Muscle of back (tissue), 11 donors: ENCODE results near the gene PSMB9. TPM values are rescaled to one million over a fixed set of nuclear protein-coding genes. Genes with fewer than 3 reads are reported as not detected.
"Not testable (repeated sequence)": the region's sequence is repeated elsewhere in the genome, so short reads cannot be mapped to it uniquely, and the experiment has no call there.

Experiments
- DNase-seq, 3 donors: peaks; one replicate each; pipeline versions ENCODE4 v3.0.0 to v3.0.0-alpha.2; 2013
- polyA plus RNA-seq, 10 donors: library from polyadenylated mRNA; unstranded; fragments of 120-200 nt; gene quantifications; one replicate each; pipeline ENCODE4 v1.2.1, GENCODE V29; 2013; ENCODE audit not compliant: insufficient read length in 10 of 10

PSMB9 gene
- polyA plus RNA-seq, 10 donors = 2.9 to 8.8 (median 5.2) TPM

GRCh38 chr6:32857156-32857891 lies 3.3 kb downstream of the PSMB9 start:
- no peak for DNase-seq

- no peak for DNase-seq
Measured at GRCh38 chr6:32858194-32858593, 4.2 kb downstream of the PSMB9 start.

GRCh38 chr6:32860674-32861073 lies 6.7 kb downstream of the PSMB9 start:
- no peak for DNase-seq

- DNase-seq = no peak
Measured at GRCh38 chr6:32862725-32863124, 8.7 kb downstream of the PSMB9 start.

- DNase-seq = no peak
Measured at GRCh38 chr6:32865724-32866443, 11.9 kb downstream of the PSMB9 start.

DNA sequence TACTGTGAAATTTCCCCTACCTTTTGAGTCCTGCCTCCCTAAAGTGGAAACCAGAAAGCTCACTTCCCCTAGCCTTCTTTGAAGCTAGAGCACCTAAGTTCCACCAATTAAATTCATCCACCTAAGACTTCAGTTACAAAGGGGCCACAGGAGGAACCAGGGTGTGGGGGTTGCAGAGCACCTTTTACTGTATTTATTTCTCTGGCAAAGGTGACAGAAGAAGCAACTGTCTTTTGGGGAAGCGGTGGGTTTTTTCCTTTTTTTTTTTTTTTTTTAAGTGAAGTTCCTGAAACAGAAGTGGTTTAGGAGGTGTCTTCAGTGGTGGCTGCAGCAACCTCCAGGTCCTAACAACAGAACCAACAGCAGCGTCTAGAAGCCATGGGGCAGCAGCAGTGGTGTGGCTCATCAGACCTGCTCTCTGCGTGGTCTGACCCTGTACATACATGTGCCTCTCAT lies 13.1 kb downstream of the PSMB9 start:
- DNase-seq = no peak

- no peak for DNase-seq
Measured at GRCh38 chr6:32867554-32868256, 13.7 kb downstream of the PSMB9 start.

GRCh38 chr6:32868257-32868788 lies 14.3 kb downstream of the PSMB9 start:
- peak; percentile 74 to 88 (median 86) for DNase-seq

DNA sequence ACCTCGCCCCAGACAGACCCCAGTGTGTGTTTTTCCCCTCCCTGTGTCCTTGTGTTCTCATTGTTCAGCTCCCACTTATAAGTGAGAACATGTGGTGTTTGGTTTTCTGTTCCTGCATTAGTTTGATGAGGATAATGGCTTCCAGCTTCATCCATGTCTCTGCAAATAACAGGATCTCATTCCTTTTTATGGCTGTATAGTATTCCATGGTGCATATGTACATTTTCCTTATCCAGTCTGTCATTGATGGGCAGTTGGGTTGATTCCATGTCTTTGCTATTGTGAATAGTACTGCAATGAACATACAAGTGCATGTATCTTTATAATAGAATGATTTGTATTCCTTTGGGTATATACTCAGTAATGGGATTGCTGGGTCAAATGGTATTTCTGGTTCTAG lies 20.0 kb downstream of the PSMB9 start:
- not testable (repeated sequence) for DNase-seq

GRCh38 chr6:32876603-32877002 lies 22.6 kb downstream of the PSMB9 start:
- DNase-seq = no peak

- DNase-seq = no peak
Measured at GRCh38 chr6:32879691-32880090, 25.7 kb downstream of the PSMB9 start.

DNA sequence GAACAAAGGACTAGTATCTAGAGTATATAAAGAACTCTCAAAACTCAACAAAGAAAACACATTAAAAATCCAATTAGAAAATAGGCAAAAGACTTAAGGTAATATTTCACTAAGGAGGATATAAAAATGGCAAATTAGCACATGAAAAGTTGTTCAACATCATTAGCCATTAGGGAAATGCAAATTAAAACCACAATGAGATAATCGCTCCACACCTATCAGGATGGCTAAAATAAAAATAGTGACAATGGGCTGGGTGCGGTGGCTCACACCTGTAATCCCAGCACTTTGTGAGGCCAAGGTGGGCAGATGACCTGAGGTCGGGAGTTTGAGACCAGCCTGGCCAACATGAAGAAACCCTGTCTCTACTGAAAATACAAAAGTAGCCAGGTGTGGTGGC lies 27.0 kb downstream of the PSMB9 start:
- DNase-seq = not testable (repeated sequence)

DNA sequence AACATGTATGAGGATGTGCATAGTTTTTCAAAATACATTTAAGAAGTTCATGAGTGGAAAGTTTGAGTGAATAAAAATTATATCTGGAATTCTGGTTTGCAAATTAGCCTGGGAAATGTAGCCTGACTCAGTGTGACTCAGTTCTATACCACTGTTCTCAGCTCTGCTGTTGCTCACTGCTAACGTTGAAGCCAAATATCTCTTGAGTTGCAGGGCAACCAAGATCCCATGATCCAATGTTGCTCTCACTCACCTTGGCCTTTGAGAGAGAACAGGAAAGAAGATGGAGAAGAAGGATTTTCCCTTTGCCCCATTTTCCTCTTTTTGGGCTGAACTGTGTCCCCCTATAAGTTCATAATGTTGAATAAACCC lies 28.9 kb downstream of the PSMB9 start:
- DNase-seq = peak in 1 of 3 donors; percentile 36

- peak in 2 of 3 donors; percentile 17 to 22 for DNase-seq
Measured at GRCh38 chr6:32883789-32884188, 29.8 kb downstream of the PSMB9 start.

DNA sequence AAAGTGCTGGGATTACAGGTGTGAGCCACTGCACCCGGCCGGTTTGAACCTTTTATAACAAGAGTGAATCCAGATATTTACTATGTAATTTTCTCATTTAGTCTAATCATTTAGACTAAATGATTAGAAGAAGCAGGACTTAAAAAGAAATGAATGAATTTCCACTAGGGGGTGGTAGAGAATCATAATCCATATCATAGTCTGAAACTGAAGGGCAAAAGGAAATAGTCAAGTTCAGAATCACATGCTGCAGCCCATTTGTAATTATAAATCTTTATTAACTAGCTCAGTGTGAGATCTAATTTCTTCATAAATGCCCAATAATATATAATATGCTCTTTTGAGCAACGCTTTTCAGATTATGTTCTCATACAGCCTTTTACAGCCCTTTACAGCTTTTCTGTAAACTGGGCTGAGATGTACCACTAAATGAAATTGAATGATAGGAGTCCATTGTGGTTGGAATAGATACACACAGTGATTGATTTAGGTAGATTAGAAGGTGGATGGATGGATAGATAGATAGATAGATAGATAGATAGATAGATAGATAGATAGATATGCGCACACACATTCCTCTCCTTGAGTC lies 31.8 kb downstream of the PSMB9 start:
- DNase-seq = peak; percentile 71 to 80 (median 72)

DNA sequence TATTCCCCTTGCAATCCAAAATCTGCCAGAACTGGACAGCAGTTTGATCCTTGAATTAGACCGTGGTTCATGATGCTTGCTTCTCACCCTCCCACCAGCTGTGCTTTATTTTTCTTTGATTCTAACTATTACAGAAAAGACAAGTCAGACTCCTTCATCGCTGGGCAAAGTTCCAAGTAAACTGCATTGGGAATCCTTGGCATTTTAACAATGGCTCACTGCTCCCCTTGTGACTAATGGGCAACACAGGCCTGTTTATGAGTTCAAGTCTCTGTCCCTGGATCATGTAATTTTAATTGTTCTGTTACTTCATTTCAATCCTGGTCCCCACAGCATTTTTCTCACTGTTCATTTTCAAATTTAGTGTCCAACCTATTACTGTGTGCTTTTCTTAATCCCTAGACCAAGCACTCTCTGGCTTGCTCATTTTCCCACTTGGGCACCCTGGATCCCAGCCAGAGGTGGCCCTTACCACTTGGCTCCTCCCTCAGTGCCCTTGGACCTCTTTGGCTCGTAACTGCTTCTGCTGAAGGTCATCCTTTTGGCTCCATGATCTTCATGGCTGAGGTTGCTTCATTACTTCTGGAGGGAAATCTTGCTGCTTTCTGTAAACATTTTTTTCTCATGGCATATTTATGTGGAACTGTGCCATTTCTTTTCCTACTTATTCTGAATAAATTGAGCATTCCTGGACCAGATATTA lies 32.8 kb downstream of the PSMB9 start:
- peak in 1 of 3 donors; percentile 62 for DNase-seq

GRCh38 chr6:32887616-32888015 lies 33.6 kb downstream of the PSMB9 start:
- no peak for DNase-seq

DNA sequence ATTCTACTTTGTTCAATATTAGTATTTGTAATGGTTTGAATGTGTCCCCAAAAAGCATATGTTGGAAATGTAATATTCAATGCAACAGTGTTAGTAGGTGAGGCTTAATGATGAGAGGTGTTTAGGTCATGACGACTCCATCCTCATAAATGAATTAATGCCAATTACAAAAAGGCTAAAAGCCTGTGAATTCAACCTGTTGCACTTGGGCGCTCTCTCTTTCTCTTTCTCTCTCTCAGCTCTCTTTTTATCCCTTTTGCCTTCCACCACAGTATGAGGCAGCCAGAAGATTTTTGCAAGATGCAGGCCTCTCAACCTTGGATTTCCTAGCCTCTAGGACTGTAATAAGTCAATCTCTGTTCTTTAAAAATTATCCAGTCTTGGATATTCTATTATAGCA lies 34.6 kb downstream of the PSMB9 start:
- no peak for DNase-seq

- no peak for DNase-seq
Measured at GRCh38 chr6:32889533-32889932, 35.5 kb downstream of the PSMB9 start.

DNA sequence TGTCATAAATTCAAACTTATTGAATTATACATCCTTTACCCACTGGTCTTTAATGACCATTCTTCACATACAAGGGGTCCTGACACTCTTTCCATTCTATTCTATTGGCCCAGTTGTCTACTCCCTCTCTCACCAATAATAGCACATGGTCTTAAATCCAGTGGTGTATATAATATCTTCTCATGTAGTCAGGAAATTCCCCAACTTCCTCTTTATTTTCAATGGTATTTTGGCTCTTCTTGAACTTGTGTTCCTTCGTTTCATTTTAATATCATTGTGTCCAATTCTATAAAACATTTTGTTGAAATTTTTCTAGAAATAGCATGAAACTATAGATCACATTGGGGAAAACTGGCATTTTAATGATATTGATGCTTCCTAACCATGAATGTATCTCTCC lies 36.8 kb downstream of the PSMB9 start:
- no peak for DNase-seq
